ENCODE data around the gene JMJD6.
"Not testable (repeated sequence)": the region's sequence is repeated elsewhere in the genome, so short reads cannot be mapped to it uniquely, and the experiment has no call there.

DNA sequence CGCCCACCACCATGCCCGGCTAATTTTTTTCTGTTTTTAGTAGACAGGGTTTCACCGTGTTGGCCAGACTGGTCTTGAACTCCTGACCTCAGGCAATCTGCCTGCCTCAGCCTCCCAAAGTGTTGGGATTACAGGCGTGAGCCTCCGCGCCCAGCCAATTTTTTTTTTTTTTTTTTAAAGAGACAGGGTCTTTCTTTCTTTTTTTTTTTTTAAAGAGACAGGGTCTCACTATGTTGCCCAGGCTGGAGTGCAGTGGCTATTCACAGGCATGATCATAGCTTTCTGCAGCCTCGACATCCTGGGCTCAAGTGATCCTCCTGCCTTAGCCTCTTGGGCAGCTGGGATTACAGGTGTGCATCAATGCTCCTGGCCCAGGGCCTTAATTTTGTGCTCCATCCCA is 14.1 kb downstream of the JMJD6 start:
- TF ChIP-seq, protein P1, sequence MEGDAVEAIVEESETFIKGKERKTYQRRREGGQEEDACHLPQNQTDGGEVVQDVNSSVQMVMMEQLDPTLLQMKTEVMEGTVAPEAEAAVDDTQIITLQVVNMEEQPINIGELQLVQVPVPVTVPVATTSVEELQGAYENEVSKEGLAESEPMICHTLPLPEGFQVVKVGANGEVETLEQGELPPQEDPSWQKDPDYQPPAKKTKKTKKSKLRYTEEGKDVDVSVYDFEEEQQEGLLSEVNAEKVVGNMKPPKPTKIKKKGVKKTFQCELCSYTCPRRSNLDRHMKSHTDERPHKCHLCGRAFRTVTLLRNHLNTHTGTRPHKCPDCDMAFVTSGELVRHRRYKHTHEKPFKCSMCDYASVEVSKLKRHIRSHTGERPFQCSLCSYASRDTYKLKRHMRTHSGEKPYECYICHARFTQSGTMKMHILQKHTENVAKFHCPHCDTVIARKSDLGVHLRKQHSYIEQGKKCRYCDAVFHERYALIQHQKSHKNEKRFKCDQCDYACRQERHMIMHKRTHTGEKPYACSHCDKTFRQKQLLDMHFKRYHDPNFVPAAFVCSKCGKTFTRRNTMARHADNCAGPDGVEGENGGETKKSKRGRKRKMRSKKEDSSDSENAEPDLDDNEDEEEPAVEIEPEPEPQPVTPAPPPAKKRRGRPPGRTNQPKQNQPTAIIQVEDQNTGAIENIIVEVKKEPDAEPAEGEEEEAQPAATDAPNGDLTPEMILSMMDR (IDR thresholded peaks at IDR 0.05): not testable (repeated sequence)
- not testable (repeated sequence) for TF ChIP-seq POLR2A (IDR thresholded peaks at IDR 0.05)

All from Peyer's patch (tissue), 4 donors.